Stomach (tissue), 4 donors: ENCODE data around the gene ZSCAN2.

Experiments used
- CTCF ChIP-seq, 7 experiments: fragments of 450-650 bp in 4 of 7; fragments of 200-600 bp in 3 of 7; sonication (generic) in 3 of 7; IDR thresholded peaks; one replicate each; pipeline ENCODE4 v1.5.1; 2016 to 2019; ENCODE audit warnings: antibody characterized with exemption in 7 of 7, control low read depth in 2 of 7, mild to moderate bottlenecking in 1 of 7
- POLR2AphosphoS5 ChIP-seq, 3 donors: sonication (generic); formaldehyde crosslinking; IDR thresholded peaks; one replicate each; pipeline ENCODE4 v1.6.1; 2016; ENCODE audit warnings: antibody characterized with exemption in 3 of 3

- TF ChIP-seq CTCF (IDR thresholded peaks at IDR 0.05) (no peak), POLR2AphosphoS5 (IDR thresholded peaks at IDR 0.05) (no peak)
Measured at GRCh38 chr15:84658788-84659411, 58.1 kb downstream of the ZSCAN2 start.
